ENCODE data around the gene DLGAP1.

The DLGAP1 gene

DNA sequence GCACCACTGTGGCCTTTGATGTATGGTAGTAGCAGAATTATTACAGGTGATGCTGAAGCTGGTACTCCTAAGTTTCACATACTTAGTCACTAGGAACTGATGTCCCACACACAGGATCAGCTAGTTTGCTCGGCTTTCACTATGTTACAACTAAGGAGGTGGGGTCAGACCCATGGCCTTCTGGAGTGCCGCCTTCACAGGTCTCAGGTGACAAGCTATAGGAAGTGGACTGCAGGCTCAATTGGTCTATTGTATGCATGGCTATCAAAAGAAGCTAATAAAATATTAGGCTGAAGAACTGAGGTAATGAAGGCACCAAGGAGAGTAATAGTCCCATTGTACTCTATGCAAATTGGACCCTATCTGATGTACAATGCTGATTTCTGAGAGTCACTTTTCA is 170.6 kb downstream of the DLGAP1 start:
- no peak for DNase-seq

DNA sequence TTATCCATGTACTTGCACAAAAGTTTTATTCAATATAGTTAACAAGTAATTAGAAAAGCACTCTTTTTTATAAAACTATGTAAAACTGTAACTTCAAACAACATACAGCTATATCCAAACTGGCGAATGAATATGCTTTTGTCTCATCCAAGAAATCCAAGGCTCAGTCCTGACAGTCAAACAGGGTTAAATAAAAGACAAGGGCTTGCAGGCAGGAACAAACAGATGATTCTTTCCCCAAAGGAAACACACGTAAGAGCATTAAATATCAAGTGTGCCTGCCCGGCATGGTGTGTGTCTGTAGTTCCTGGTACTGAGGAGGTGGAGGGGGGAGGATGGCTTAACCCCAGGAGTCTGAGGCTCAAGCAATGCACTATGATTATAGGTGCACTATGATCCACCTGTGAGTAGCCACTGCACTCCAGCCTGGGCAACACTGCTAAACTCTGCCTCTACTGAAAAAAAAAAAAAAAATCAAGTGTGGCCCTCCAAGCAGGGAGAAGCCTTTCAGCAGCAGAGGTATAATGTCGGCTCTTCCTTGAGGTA is 171.3 kb downstream of the DLGAP1 start:
- no peak for DNase-seq

DNA sequence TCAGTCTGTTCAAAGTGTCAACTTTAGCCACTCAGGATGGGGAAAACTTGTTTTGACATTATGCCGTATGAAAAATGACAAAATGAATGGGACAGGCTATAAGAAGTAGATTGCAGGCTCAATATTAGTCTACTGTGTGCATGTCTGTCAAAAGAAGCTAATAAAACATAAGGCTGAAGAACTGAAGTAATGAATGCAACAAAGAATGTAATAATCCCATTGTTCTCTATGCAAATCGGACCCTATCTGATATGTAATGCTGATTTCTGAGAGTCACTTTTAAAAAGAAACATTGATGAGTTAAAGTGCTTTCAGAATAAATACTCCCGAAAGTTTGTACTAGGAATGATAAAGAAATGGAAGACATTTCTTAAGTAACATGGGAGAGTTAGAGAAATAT is 172.2 kb downstream of the DLGAP1 start:
- DNase-seq = no peak

DNA sequence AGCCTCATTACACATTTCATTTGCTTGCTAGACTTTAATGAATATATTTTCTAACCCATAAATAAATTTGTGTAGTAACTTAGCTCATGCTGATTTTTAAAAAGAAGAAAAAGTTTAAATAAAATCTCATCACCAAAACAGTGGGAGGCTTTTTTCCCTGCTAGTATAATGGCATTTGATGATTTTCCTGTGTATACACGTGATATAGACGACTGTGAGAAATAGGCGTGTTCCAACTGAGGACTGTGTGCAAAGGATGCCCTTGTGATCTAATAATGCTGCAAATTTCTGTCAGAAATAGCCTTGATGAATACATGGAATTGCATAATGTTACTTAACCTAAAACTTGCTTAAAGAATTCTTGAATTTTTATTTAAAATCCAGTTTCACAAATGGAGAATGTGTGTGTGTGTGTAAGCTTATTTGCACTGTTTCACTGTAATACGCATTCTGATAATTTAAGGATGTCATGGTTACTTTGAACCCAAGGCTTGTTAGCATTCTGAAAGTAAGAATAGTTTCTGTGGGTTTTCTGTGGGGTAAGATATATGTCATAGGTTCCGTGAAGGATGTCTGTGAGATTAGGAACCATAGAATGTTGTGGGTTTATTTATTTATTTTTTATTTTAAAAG is 178.0 kb downstream of the DLGAP1 start:
- no peak for DNase-seq

DNA sequence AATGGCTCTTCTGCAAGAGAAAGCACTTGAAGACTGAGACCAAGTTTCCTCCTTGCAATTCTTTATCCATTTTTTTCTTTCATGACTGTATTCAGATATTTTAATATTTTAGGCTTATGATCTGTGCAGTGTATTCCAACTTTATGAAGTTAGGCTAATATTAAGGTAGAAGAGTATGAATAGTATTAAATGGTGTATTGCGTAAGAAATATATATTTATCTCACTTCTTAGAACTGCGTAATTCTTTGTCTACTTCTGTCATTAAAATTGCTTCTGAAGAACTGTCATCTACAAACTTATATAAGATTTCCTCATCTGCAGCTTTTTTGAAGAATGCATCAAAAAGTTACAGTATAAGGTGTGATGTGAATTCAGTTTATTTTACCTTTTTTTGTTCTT is 183.2 kb downstream of the DLGAP1 start:
- no peak for DNase-seq

DNA sequence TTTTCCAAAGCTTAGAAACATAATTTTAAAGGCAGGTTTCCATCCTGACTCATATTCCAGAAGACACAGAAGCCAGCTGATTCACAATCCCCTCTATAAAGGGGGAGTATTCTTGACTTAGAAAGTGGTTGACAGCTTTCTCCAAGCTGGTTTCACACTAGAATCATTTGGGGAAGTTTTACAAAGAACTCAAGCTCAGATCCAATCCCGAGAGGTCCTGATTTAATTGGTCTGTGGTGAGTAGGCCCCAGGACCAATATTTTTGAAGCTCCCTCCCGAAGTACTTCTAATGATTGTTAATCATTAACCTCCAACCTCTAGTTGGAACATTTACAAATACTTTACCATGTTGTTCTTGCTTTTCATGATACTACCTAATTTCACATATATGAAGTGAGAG is 184.1 kb downstream of the DLGAP1 start:
- no peak for DNase-seq

DNA sequence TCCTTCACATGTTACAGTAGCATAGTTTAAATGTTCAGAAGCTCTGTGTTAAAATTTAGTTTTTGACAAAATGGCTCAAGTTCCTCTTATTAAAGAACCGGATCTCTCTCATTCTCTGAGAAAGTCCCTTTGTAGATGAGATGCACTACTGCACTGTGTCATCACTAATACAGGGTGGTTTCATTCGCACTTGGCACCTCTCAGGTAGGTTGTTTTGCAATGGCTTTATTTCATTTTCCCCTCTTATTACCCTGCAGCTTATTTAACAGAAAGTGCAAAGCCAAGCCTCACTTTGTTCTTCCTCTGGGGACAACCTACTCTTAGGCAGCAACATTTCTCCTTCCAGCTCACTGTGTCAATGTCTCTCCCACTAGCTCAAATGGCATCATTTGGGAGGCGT is 185.1 kb downstream of the DLGAP1 start:
- DNase-seq = no peak

DNA sequence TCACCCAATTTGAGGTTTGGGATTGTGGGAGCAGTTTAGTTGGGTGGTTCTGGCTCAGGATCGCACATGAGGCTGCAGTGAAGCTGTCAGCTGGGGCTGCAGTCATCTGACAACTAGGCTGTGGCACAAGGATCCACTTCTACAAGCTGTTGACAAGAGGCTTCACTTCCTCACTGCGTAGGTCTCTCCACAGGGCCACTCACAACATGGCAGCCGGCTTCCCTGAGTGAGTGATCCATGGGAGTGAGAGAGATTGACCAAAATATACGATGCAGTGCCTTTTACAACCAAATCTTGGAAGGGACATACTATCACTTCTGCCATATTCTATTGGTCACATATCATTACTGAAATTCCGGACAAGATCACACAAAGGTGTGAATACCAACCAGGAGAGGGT is 187.5 kb downstream of the DLGAP1 start:
- no peak for DNase-seq

DNA sequence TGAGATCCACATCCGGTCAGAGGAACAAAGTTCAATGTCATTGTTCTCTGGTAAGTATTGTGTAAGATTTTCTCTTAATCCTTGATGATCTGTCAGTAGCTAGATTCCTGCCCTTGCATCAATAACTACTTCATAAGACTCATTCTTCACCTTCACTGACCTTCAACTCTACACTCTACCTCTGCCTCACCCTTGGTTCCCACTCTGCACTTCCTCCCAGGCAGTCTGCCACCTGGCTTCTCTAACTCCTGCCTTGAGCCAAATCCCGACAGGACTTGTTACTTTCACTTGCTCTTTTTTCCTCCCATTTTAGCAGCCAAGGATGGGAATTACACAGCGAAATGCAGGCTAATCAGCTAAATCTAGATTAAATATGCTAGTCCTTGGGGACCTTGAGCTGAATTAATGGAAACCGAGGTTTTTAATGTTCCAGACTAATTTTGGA is 190.7 kb downstream of the DLGAP1 start:
- DNase-seq = no peak

DNA sequence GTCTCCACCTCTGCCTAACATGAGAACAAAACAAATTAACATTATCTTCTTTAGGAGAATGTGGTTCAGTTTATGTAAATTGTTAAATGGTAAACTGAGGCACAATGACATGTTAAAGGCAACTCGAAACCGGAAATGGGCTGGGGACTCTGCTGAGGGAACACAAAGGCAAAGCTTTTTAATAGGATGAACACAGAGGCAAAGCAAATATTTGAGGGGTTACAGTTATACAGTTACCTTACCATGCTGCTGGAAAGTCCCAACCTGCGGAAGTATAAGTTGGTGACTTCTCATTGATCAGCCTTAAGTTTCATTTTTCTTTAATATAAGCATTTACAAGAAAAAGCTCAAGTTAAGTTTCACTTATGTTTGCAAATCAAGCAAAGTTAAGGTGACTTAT is 195.0 kb downstream of the DLGAP1 start:
- DNase-seq = no peak

DNA sequence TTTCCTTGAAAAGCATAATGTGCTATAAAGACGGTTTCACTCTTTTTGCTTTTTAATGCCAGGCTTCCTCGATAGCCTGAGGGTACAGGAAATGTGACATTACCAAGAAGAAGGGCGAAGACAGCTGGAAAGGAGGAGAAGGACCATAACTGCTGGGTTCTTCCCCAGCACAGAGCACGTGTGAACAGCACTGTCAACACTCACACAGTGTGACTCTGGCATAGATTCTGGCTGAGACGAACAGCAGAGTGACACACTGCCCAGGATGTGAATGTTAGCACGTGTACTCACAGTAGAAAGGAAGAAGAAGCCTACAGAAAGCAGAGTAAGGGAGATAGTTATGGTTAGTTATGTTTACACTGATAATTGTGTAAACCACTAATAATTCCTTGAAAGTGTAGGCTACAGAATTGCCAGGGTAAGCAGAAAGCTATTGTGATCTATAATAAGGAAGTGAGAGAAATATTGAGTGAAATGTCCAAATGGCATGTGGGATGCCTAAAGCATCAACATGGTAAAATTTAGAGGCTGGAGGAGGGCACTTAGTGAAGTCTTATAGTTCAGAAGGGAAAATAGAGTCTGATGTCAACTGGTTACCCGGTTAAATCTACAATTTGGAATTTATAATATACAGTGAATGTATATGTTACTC is 198.2 kb downstream of the DLGAP1 start:
- no peak for DNase-seq

DNA sequence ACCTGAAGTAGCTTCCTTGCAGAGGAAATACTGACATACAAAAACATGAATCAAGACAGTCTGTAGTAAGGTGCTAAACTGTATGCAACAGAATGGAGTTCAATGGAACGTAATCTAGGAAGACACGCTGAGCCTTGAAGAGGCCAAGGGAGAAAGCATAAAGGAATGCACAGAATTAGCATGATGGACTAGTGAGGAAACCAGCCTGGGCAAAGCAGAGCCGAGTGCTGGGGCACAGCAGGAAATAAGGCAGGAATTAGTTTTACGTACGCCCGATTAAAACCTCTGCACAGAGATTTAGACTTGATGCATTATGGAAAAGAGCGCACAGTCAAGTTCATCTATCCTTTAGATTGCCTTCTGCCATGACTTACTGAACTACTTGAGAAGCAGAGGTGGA is 200.3 kb downstream of the DLGAP1 start:
- DNase-seq = no peak

DNA sequence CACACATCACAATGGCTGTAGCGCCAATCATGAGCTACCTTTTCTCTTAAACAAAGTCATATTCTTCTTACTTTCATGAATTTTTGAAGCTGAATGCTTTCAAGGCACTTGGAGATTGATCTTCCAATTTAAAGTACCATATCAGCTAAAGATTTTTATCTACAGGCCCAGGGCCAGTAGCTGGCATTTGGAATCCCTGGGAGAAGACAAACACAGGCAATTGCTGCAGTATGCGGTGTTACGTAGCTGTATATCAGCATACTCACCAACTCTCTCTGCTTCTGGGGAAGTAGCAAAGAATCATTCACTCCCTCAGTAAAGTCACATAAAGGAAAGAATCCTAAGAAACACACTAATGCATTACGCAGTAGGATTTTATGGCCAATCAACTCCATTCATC is 202.3 kb downstream of the DLGAP1 start:
- no peak for DNase-seq

DNA sequence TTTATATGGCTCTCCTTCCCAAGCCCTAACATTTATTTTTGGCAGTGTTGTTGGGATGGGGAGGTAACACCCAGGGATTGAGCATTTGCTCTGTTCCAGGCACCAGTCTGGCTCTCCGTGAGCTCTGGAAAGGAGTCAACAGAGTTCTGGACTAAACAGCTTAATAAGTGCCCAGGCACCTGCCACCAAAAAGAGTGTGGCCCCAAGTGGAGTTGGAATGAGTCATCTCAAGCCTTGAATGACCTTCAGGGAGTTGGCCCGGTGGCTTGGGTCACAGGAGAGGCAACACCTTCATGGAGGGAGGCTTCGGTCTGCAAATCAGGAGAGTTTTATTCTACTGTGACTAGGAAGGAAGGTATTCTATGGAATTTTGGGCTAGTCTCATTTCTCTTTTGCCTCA is 203.2 kb downstream of the DLGAP1 start:
- no peak for DNase-seq

DNA sequence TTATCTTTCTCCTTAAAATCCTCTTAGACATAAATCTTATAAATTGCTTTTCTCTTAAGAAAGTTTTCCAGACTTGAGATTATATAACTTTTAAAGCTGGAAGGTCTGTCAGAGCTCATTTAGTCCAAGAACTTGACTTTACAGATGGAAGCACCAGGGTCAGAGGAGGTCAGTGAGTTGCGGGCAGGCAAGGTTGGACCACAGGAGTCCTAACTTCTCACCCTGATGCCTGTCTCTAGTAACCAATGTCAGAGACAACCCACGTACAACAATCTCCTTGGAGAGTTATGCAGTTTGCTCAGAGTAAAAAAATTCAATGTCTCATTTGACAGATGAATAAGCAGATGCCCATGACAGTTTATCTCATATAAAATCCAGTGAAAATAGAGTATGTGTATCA is 203.9 kb downstream of the DLGAP1 start:
- DNase-seq = no peak

DNA sequence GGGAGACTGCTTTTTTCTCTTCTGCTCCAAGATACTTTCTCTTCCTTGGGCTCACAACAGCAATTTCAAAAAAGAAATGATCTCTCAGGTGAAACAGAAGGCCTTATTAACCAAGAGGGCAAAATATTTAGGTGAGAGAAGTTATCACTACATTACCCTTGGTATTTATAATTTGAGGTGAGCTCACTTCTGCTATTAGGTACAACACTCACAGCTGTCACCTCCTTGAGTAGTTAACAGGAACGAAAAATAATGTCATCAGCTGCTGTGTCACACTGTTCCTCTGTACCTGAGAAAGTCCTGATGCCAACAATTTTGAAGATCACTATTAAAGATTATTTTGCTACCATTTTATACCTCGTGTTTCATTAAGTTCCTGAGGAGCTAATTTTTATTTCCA is 205.0 kb downstream of the DLGAP1 start:
- DNase-seq = no peak

DNA sequence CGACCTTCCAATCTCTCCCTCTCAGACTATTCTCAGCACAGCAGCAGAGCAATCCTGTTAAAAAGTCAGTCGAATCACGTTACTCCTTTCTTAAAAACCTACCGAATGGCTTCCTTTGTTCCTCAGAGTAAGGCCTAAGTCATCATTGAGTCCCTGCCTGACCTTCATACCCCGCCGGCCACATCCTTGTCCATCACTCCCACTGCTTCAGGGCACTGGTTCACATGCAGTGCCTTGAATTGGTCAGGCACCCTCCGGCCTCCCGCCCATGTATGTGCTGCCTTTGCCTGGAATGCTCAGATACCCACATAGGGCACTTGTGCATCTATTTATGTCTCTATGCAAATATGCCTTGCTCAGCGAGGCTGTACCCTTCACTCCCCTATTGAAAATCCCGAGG is 206.4 kb downstream of the DLGAP1 start:
- no peak for DNase-seq

DNA sequence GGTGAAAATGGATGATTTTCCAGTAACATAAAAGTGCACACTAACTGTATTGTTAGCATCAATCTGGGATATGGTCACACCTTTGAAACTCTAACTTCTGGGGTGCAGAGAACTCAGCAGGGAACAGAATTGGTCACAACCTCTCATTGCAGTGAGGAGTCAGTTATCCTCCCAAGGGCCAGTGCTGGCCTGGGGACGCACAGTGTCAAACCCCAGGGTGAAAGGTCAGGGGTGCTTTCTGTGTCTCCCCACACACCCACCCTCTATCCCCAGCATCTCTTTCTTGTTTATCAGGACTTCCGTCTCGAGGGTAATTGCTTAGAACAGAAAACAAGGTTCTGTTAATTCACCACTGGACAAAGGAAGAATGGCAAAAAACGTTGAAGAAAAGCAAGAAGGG is 208.7 kb downstream of the DLGAP1 start:
- DNase-seq = no peak

DNA sequence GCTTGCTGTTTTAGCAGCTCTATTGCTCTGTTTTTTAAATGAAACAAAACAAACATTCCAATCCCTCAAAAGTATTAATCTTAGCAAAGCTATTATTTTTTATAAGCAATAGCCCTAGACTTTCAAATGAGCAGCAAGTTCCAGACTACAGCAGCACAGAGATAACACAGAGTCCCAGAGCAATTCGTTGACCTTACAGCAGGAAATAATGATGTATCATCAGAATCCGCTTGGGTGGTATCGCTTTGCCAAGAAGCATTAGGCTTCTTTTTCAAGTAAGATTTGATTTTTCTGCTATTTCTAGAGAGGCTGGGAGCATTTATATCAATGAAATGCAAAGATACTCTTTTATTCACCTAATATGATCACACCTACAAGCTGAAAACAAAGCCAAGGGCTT is 209.7 kb downstream of the DLGAP1 start:
- DNase-seq = no peak

DNA sequence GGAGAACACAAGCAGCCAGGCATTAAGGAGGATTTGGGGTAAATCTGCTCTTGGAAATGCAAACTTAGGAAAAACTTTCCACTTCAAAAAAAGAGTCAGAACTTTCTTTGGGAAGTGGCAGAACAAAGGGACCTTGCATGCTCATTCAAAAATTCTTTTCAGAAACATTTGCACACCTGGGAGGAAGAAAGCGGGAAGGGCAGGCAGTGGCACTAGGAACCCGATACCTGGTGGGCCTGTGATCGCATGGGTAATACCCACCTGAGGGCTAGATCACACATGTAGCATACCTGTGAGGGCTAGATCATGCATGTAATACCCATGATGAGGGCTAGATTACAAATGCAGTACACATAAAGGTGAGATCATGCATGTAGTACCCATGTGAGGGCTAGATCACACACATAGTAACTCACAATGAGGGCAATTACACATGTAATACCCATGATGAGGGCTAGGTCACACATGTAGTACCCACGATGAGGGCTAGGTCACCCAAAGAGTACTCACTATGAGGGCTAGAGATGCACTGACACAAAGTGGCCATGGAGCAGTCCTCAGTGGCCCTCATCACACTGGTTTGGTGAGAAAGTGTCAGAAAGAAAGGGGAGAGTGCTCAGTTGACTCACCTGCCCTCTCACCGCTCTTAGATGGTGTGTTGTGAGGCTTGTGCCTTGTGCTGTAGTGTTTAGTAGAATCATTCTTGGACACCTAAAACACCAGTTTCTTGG is 212.5 kb downstream of the DLGAP1 start:
- no peak for DNase-seq

DNA sequence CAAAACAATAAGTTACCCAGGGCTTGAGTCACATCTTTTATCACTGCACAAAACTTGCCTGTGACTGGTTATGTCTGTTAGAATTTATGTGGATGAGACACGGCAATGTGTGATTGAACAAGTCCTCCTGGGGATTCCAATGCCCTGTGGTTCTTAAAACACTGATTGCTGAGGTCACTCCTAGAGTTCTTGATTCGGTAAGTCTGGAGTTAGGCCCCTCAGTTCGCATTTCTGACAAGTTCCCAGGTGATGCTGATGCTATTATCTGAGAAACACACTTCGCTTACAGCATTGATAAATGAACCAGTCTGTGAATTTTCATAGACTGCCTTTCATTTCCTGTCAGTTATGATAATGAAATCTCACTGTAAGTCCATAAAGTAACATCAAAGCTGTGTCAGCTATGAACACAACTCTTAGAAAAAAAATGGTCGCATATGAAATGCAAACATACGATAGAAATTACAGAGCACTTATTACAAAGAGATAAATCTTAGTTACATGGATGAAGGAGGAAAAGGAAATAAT is 214.0 kb downstream of the DLGAP1 start:
- DNase-seq = no peak

DNA sequence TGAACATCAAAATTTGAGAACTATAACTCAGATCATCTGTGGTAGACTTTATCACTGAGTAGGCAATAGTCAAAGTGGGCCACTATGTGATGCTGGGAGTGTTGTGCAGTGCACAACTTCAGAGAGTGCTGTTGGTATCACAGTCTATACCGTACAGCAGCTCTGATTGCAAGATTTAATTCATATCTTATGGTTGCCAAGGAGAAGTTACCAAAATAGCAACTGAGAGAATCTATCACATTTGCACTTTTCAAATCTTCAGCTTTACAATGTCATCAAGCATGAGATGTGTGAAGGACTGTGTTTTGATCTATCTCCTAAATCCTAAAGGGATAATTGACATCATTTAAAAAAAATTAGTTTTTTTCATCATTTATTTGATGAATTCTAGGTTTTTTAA is 216.1 kb downstream of the DLGAP1 start:
- DNase-seq = no peak

DNA sequence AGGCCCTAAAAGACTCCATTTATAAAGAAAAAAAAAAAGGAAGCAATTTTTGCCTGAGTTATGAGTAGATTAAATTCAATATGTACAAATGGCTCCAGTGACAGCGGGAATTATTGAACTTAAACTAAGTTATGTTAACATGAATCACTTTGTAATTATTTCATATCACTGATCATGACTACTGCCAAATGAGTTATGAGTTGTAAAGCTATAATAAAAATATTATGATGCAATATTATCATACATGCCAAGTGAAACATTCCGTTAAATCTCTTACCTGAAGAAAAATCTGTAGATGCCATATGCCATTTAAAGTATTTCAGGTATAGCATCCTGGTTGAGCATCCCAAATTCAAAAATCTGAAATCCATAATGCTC is 217.5 kb downstream of the DLGAP1 start:
- DNase-seq = no peak

All from DMS79 (cell line).